Lower leg skin (tissue), 3 donors: Measurements from ENCODE around the gene DLD.

Source experiments
- CTCF ChIP-seq, 3 donors: fragments of 450-650 bp; IDR thresholded peaks; one replicate each; pipeline ENCODE4 v1.5.1; 2016; ENCODE audit warnings: antibody characterized with exemption in 3 of 3, mild to moderate bottlenecking in 3 of 3, moderate library complexity in 2 of 3
- POLR2A ChIP-seq, 2 donors: fragments of 450-650 bp; IDR thresholded peaks; one replicate each; pipeline ENCODE4 v1.6.1; 2016 to 2017; ENCODE audit warnings: antibody characterized with exemption in 2 of 2, mild to moderate bottlenecking in 1 of 2, moderate library complexity in 1 of 2

- TF ChIP-seq CTCF (IDR thresholded peaks at IDR 0.05) = no peak
- no peak for TF ChIP-seq POLR2A (IDR thresholded peaks at IDR 0.05)
Observed at GRCh38 chr7:107856806-107857540, 34.0 kb upstream of the DLD start.
